Activated naive CD4-positive, alpha-beta T cell treated with Interleukin-2 at 50 U/mL for 16 hours (primary cell): ENCODE results near the gene NRP2.

Source experiments
- DNase-seq: peaks from one replicate; pipeline ENCODE4 v3.0.0-alpha.2; 2020

NRP2 gene, protein sequence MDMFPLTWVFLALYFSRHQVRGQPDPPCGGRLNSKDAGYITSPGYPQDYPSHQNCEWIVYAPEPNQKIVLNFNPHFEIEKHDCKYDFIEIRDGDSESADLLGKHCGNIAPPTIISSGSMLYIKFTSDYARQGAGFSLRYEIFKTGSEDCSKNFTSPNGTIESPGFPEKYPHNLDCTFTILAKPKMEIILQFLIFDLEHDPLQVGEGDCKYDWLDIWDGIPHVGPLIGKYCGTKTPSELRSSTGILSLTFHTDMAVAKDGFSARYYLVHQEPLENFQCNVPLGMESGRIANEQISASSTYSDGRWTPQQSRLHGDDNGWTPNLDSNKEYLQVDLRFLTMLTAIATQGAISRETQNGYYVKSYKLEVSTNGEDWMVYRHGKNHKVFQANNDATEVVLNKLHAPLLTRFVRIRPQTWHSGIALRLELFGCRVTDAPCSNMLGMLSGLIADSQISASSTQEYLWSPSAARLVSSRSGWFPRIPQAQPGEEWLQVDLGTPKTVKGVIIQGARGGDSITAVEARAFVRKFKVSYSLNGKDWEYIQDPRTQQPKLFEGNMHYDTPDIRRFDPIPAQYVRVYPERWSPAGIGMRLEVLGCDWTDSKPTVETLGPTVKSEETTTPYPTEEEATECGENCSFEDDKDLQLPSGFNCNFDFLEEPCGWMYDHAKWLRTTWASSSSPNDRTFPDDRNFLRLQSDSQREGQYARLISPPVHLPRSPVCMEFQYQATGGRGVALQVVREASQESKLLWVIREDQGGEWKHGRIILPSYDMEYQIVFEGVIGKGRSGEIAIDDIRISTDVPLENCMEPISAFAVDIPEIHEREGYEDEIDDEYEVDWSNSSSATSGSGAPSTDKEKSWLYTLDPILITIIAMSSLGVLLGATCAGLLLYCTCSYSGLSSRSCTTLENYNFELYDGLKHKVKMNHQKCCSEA

DNA sequence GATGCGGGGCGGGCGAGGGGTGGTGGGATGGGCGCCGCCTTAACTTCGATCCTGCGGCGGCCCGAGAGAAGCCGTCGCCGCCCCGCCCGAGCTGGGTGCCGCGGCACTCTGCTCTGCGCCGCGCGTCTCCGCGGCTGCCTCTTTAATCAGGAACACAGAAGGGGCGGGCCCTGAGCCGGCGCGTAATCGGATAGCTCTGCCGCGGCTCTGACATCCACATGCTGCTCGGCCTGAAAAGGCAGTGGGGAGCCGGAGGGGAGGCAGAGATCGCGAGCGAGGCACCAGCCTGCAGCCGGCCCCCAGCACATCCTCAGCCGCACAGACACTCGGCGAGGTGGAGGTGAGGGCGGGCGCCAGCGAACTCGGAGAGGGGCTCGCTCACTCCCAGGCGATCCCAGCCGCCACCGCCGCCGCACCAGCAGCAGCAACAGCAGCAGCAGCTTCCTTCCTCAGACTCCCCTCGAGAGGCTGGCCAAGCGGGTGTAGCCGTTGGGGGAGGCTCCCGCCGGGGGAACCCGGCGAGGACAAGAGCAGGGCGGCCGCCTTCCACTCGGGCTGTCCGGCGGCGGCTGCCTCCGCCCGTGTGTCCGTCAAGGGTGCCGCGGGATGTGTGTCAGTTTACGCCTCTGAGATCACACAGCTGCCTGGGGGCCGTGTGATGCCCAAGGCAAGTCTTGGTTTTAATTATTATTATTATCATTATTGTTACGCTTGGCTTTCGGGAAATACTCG is at the start of gene NRP2:
Gene NRP2, plus strand, starts transcription at position 263 of the 732 bp plus-strand sequence. CDS start 790 bp downstream, outside the sequence.
- DNase-seq: peak; percentile 49

DNA sequence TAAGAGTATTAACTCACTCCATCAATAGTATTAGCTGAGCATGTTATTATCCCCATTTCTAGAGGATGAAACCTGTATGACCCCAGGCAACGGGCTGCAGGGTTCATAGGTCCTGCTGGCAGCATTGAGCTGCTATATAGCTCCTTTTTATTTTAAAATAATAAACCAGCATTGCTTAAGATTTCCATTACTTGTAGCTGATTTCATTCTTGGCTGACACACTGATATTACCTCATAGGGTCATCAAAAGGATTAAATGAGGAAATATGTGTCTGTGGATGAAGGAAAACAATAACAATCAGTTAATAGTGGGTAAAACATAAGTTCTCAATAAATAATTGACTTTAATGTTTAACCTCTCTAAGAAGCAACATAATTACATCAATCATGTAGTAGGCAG is 48.3 kb upstream of the NRP2 start:
- DNase-seq: no peak

GRCh38 chr2:205636549-205637319 is 45.6 kb upstream of the NRP2 start:
- DNase-seq: no peak

DNA sequence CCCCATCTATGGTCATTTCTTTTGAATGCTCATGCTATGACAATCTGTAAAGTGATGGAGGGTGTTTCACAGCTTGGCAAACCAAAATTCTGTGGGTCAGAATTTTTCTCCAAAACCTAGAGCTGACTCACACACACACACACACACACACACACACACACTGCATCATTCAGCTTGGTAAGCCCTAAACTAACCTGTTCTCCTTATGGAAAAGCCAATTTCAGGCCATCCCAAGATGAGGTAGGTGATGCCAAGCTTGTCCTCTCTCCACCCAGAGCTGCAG is 45.0 kb upstream of the NRP2 start:
- DNase-seq: no peak

GRCh38 chr2:205637779-205638503 is 44.4 kb upstream of the NRP2 start:
- DNase-seq: no peak

DNA sequence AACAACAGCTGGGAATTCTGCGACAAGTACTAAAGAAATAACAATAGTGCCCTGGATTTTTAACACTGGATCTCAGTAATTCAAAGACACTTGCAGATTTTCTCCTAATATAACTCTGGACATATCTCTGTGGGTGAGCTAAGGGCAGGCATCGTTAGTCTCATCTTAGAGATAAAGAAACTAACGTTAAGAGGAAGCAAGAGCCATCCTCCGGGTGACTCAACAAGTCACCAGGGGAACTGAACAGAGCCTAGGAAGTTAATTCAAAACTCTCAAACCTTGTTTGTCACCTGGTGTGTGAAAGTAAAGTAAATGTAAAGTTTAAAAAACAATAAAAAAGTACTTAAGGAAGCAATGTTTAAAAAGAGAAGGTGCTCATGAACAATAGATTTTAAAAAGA is 41.6 kb upstream of the NRP2 start:
- DNase-seq: no peak

DNA sequence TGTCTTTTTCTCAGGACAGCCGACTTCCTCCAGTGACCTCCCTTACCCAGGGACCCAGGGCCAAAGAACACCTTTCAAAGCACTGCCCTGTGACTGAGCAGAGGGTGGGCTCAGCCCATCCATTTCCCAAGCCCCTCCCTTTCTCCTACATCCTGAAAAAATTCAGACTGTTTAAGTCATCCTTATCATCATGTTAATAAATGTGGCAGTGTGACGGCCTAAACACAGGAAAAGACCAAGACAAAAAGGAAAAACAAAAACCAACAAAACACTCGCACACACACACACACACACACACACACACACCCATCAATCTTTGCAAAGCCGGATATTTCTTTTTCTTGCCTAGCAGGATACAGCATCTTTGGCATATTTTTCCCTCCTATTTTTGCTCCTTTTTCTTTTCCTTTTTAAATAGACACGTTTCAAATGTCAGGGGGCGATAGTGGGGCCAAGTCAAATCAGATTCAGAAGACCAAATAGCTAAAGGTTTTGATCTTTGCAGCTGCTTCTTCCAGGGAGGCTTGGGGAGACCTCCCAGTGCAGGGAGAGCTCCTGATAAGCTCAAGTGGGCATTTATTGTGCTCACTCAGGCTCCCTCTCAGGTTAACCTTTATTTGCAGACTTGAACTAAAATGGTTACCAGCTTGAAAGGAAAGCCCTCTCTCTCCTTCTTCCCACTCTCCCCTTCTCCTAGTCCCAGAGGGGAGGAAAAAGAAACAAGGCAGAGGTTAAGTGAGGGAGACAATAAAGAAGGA is 39.5 kb upstream of the NRP2 start:
- no peak for DNase-seq

GRCh38 chr2:205643391-205643885 is 38.9 kb upstream of the NRP2 start:
- DNase-seq: no peak

DNA sequence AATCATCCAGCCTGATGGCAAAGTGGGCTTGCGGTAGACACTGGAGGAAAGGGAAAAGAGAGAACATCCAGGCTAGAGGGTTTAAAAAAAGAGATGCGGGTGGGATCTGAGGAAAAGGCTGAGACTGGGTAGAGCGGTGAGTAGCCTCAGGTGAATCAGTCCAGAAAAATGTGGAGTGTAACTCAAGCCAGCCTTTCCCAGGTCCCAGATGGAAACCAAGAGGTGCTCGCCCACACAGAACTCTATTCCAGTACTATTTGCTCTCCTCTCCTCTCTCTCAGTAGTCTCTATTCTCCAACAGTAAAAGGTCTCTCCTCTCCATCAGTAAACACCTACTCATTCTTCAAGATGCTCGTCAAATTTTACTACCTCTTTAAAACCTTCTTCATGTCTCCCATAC is 38.3 kb upstream of the NRP2 start:
- DNase-seq: no peak

- no peak for DNase-seq
Observed at GRCh38 chr2:205646680-205647079, 35.6 kb upstream of the NRP2 start.

DNA sequence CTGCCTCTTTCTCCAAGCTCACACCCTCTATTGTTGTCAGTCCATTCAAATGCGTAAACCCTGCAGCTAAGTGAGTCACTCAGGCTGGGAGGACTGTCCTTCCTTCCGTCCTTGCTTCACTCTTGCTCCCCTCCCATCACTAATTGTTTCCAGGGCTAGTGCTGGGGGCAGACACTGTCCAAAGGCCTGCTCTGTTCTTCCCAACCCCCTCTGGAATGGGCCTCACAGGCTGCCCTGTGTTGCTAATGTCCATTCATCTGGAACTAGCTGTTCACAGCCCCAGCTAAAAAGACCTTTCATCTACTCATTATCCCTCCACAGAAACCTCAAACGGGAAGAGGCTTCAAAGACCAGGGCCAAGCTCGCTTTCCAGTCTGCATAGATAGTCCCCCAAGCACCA is 31.9 kb upstream of the NRP2 start:
- DNase-seq: no peak

- no peak for DNase-seq
Observed at GRCh38 chr2:205650931-205651330, 31.4 kb upstream of the NRP2 start.

- DNase-seq: no peak
Observed at GRCh38 chr2:205651719-205652118, 30.6 kb upstream of the NRP2 start.

GRCh38 chr2:205654878-205655605 is 27.3 kb upstream of the NRP2 start:
- no peak for DNase-seq

GRCh38 chr2:205655779-205656456 is 26.4 kb upstream of the NRP2 start:
- no peak for DNase-seq

DNA sequence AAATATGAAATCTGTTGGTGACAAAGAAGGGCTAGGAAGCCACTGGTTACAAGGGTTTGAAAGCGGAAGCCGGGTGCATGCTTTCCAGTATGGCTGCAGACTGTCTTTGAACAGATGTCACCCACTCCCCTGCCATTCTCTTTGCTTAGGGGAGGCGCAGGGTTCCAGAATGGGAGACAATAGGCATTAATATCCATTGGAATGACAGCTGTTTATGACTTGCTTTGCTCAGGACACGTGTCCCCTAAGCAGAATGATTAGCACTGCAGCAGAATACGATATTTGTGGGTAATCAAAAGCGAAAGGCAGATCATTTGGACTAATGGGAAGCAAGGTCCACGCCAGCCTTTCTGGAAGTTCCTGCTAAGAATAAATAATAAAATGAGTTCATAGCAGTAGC is 25.8 kb upstream of the NRP2 start:
- no peak for DNase-seq

DNA sequence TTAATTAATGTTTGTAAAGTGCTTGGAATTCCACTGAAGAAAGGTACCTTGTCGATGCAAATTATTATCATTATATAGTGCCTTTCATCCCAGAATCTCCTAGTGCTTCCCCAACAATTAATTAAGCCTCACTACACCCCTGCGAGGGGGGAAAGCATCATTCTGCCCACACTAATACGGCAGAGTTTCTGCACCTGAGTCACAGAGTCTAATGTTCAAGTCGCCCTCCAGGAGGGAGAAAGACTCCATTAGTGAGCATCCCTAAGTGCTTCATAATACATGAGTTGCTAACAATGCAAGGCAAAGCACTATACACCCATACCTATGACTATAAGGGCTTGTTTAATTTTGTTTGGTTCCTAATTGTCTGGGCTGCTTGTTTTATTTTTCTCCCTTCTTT is 25.4 kb upstream of the NRP2 start:
- DNase-seq: no peak

GRCh38 chr2:205657579-205657978 is 24.7 kb upstream of the NRP2 start:
- DNase-seq: no peak

GRCh38 chr2:205658068-205658467 is 24.2 kb upstream of the NRP2 start:
- no peak for DNase-seq

- DNase-seq: no peak
Observed at GRCh38 chr2:205658572-205658971, 23.7 kb upstream of the NRP2 start.
